Measurements from ENCODE around the gene DUSP7. TPM values are rescaled to one million over a fixed set of nuclear protein-coding genes. Genes with fewer than 3 reads are reported as not detected.

Gene DUSP7
- total and polyA plus RNA-seq, 9 of the 15 experiments (the other 6 are each of a cell fraction or from before 2014, with no cell fraction given), result 0.45 to 15.8 (median 8.2) TPM

GRCh38 chr3:52086461-52086860 is 30.1 kb upstream of the DUSP7 start:
- CTCF ChIA-PET (ENCODE audit: low intra/inter-chr PET ratio), result no interaction called here
- intact Hi-C loops (cut with micrococcal nuclease), result no loop called here
- no peak for DNase-seq (ENCODE audit: extremely low read depth in 1 of 4, low spot score in 3 of 4)

More at GRCh38 chr3:52086461-52086860, 30.1 kb upstream of the DUSP7 start:
- FAIRE-seq, result no peak
- in situ Hi-C loops (cut with MboI), result no loop called here
- TF ChIP-seq ZNF436 (CRISPR knock-in tag; IDR thresholded peaks at IDR 0.05) (no peak), ZNF23 (CRISPR knock-in tag; IDR thresholded peaks at IDR 0.05) (no peak), IRF2 (CRISPR knock-in tag; IDR thresholded peaks at IDR 0.05) (no peak), ZNF165 (CRISPR knock-in tag; IDR thresholded peaks at IDR 0.05; ENCODE audit: borderline replicate concordance) (no peak), CBX3 (IDR thresholded peaks at IDR 0.05; ENCODE audit: borderline replicate concordance in 1 of 2, low read length in 2 of 2) (no peak), ZNF175 (CRISPR knock-in tag; IDR thresholded peaks at IDR 0.05; ENCODE audit: low read depth) (no peak), ZNF384 (IDR thresholded peaks at IDR 0.05; ENCODE audit: low read depth, low read length) (no peak), HMG20B (CRISPR knock-in tag; IDR thresholded peaks at IDR 0.05) (no peak)
- TF ChIP-seq, protein P1, sequence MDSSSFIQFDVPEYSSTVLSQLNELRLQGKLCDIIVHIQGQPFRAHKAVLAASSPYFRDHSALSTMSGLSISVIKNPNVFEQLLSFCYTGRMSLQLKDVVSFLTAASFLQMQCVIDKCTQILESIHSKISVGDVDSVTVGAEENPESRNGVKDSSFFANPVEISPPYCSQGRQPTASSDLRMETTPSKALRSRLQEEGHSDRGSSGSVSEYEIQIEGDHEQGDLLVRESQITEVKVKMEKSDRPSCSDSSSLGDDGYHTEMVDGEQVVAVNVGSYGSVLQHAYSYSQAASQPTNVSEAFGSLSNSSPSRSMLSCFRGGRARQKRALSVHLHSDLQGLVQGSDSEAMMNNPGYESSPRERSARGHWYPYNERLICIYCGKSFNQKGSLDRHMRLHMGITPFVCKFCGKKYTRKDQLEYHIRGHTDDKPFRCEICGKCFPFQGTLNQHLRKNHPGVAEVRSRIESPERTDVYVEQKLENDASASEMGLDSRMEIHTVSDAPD (CRISPR knock-in tag; IDR thresholded peaks at IDR 0.05), result no peak
- no peak for ATAC-seq
- BruUV-seq (replicated peaks), result no TSS peak
- POLR2A ChIA-PET, result no interaction called here
- H3K9me1 ChIP-seq (ENCODE audit: control insufficient read depth, insufficient read depth, low read length), result no peaks in the 10 kb centered on the region
- no peak overlapping the region for H2AFZ ChIP-seq (ENCODE audit: low read depth, low read length)
- H3K9ac ChIP-seq (ENCODE audit: insufficient read depth in 1 of 2, low read depth in 2 of 2, low read length in 2 of 2), result peak overlapping the region in 1 of 2 experiments; percentile 69; a peak in 2 of 4 replicates
- H3K4me1 ChIP-seq (replicated peaks in 1 of 2; ENCODE audit: control insufficient read depth in 2 of 2, insufficient read depth in 2 of 2, low read length in 2 of 2), result peaks cover 30 to 49% of the 10 kb centered on the region in 2 experiments
- H4K20me1 ChIP-seq (replicated peaks; ENCODE audit: control insufficient read depth, insufficient read depth, low read length), result no peaks in the 10 kb centered on the region
- no peaks in the 10 kb centered on the region for H3K9me3 ChIP-seq (replicated peaks; ENCODE audit: control insufficient read depth, insufficient read depth, low read depth, low read length)
- no peaks in the 10 kb centered on the region for H3K27me3 ChIP-seq (ENCODE audit: control insufficient read depth in 2 of 2, insufficient read depth in 2 of 2, low read length in 2 of 2)
- no peaks in the 10 kb centered on the region for H3K79me2 ChIP-seq (ENCODE audit: control insufficient read depth, insufficient read depth, low read length)
- peaks cover 8% of the 10 kb centered on the region; the same call in 2 of the 3 replicates for H3K36me3 ChIP-seq (ENCODE audit: control insufficient read depth, insufficient read depth, low read length)
- no peak overlapping the region for H3K4me3 ChIP-seq
- H3K27ac ChIP-seq (ENCODE audit: extremely low read depth, low read depth, low read length), result no peak overlapping the region
- no peak overlapping the region for H3K4me2 ChIP-seq (ENCODE audit: insufficient read depth, low read length)
- WGBS (ENCODE audit: insufficient coverage, low coverage, missing lambda C conversion rate), result 95% methylated on average over 6 of the region's 6 CpGs
